Measurements from ENCODE around the gene NUPR1. TPM values are rescaled to one million over a fixed set of nuclear protein-coding genes. Genes with fewer than 3 reads are reported as not detected.
"Not testable (repeated sequence)": the region's sequence is repeated elsewhere in the genome, so short reads cannot be mapped to it uniquely, and the experiment has no call there.

NUPR1 gene
- total RNA-seq, 1 donor from 2014 or later, result not detected

DNA sequence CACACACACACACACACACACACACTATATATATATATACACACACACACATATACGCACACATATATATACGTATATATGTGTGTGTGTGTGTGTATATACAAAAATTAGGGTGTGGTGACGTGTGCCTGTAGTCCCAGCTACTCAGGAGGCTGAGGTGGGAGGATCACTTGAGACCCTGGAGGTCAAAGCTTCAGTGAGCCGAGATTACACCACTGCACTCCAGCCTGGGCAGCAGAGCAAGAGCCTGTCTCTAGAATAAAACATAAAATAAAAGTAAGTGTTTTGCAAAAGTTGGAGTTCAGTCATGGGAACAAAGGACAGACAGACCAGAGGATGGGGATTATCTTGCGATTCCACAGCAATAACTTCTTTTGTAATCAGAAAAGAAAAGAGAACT lies 10.8 kb downstream of the NUPR1 start:
- intact Hi-C loops (cut with micrococcal nuclease), result no loop called here

DNA sequence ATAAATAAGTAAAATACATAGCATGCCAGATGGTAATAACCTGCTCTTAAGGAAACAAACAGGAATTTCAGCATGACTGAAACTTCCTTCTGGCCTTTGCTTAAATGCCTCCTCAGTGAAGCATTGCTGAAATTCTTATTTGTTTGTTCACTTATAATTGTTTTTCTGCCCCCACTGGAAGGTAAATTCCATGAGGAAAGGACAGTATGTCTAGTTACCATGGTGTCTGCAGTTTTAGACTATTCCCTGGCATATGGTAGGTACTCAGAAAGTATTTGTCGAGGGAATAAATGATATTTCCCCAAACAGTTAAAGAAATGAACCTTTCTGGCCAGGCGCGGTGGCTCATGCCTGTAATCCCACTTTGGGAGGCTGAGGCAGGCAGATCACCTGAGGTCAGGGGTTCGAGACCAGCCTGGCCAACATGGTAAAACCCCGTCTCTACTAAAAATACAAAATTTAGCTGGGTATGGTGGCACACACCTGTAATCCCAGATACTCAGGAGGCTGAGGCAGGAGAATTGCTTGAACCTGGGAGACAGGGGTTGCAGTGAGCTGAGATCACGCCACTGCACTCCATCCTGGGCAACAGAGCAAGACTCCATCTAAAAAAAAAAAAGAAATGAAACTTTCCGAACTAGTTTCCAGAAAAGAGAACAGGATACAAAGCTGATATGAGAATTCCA lies 11.5 kb downstream of the NUPR1 start:
- intact Hi-C loops (cut with micrococcal nuclease), result not testable (repeated sequence)

GRCh38 chr16:28526201-28527099 lies 12.3 kb downstream of the NUPR1 start:
- intact Hi-C loops (cut with micrococcal nuclease), result no loop called here

GRCh38 chr16:28524681-28525171 lies 14.0 kb downstream of the NUPR1 start:
- intact Hi-C loops (cut with micrococcal nuclease), result no loop called here

- intact Hi-C loops (cut with micrococcal nuclease), result no loop called here
Observed at GRCh38 chr16:28522792-28523191, 16.0 kb downstream of the NUPR1 start.

GRCh38 chr16:28521436-28521835 lies 17.3 kb downstream of the NUPR1 start:
- intact Hi-C loops (cut with micrococcal nuclease), result no loop called here

- intact Hi-C loops (cut with micrococcal nuclease), result no loop called here
Observed at GRCh38 chr16:28520672-28521071, 18.1 kb downstream of the NUPR1 start.

GRCh38 chr16:28514246-28514645 lies 24.5 kb downstream of the NUPR1 start:
- intact Hi-C loops (cut with micrococcal nuclease), result no loop called here

GRCh38 chr16:28513484-28514181 lies 25.1 kb downstream of the NUPR1 start:
- intact Hi-C loops (cut with micrococcal nuclease), result no loop called here

- intact Hi-C loops (cut with micrococcal nuclease), result no loop called here
Observed at GRCh38 chr16:28511801-28512789, 26.7 kb downstream of the NUPR1 start.

DNA sequence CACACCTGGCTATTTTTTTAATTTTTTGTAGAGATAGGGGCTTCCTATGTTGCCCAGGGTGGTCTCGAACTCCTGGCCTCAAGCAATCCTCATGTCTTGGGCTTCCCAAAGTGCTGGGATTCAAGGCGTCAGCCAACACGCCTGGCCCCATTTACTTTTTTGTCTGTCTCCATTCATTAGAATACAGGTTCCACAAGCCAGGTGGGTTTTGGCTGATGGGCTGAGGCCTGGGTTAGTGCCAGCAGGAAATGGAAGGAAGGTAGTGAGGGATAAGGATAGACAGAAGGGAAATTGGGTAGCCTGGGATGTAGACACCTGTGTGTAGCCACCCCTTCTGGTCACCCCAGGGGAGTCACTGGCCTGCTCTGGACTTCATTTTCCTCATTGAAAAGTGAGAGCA lies 27.7 kb downstream of the NUPR1 start:
- intact Hi-C loops (cut with micrococcal nuclease), result no loop called here

DNA sequence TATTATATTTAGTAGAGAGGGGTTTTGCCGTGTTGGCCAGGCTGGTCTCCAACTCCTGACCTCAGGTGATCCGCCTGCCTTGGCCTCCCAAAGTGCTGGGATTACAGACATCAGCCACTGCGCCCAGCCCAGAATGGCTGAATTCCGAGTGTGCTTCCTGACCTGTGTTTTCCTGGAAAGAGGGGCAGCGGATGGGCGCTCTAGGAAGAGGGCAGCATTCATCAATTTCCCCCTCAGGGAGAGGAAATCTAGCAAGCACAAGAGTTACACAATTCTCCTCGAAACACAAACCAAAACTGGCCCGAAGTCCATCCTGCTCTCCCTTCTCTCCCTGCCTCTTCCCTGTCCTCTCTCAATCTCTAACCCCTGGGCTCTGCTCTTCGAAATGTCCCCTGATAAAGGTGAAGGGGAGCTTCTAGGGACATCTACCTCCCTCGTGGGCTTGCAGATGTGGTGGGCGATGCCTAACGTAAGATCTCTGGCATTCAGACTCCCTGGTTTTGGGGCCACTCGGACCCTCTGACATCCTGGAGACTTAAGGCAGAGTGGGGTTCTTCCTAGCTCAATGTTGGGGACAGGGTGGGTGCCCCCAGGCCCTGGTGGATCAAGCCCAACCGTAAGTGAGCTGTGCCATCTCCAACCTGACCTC lies 33.2 kb downstream of the NUPR1 start:
- intact Hi-C loops (cut with micrococcal nuclease), result no loop called here

DNA sequence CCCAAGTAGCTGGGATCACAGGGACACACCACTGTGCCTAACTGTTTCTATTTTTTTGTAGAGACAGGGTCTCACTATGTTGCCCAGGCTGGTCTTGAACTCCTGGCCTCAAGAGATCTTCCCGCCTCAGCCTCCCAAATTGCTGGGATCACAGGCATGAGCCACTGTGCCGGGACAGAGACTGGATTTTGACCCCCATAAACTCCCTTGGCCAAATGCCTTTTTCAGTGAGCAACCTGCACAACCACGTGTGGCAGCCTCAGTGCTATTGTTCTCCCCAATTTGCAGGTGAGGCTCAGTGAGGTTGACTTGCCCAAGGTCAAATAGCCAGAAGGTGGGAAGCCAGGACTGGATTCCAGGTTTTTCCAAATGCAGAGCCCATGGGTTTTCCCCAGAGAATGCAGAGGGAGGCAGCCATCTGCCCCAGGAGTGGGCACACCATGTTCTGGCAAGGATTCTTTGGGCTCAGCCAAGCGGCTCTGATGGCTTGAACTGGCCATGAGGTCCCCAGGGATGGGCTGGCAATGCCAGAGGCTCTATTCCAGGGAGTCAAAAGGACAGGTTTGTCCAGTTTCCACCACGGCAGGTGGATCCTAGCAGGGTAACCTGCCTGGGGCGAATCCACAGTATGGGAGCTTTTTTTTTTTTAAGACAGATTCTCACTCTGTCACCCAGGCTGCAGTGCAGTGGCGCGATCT lies 33.9 kb downstream of the NUPR1 start:
- intact Hi-C loops (cut with micrococcal nuclease), result no loop called here

DNA sequence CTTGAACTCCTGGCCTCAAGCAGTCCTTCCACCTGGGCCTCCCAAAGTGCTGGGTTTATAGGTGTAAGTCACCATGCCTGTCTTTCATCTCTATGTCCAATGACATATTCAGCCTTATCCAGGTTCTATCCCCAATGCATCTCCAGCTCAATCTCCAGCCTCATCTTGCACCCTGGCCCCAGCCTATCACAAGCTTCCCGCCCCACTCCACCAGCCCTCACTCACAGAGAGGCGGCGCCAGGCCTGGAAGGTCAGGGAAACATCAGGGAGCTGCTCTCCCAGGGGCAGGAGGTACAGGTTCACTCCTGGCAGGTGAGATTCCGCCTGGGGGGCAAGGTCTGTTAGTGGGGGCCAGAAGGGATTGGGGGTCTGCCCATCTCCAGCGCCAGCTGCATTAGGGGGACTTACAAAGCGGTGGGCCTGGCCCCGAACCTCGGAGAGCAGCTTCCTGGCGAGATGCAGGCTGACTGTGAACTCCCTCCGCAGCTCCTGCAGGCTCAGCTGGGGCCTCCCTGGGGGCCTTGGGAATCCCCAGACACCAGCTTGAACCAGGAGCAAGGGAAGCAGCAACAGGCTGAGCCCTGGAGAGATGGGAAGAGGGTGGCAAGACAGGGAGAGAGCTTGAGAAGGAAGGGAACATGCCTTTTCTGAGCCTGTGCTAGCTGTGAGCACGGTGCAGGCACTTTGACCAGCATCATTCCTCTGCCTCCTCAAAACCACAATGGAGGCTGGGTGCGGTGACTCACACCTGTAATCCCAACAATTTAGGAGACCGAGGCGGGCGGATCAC lies 35.1 kb downstream of the NUPR1 start:
- intact Hi-C loops (cut with micrococcal nuclease), result no loop called here

DNA sequence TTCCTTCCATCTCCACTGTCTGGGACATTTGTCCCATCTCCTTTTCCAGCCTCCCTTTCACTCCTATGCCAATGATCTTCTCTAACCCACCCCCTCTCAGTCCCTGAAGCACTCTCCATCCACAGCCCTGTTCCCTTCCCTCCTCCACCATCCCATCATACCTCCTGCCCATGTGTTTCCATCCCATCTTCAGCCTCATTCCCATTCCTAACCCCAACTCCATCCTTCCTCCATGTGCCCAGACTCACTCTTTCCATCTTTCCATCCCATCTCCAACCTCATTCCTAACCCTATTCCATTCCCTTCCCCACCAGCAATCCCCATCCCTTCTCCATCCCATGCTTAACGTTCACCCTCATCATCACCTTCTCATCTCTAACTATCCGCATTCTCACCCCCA lies 36.5 kb downstream of the NUPR1 start:
- intact Hi-C loops (cut with micrococcal nuclease), result no loop called here

- intact Hi-C loops (cut with micrococcal nuclease), result no loop called here
Observed at GRCh38 chr16:28501258-28502232, 37.2 kb downstream of the NUPR1 start.

DNA sequence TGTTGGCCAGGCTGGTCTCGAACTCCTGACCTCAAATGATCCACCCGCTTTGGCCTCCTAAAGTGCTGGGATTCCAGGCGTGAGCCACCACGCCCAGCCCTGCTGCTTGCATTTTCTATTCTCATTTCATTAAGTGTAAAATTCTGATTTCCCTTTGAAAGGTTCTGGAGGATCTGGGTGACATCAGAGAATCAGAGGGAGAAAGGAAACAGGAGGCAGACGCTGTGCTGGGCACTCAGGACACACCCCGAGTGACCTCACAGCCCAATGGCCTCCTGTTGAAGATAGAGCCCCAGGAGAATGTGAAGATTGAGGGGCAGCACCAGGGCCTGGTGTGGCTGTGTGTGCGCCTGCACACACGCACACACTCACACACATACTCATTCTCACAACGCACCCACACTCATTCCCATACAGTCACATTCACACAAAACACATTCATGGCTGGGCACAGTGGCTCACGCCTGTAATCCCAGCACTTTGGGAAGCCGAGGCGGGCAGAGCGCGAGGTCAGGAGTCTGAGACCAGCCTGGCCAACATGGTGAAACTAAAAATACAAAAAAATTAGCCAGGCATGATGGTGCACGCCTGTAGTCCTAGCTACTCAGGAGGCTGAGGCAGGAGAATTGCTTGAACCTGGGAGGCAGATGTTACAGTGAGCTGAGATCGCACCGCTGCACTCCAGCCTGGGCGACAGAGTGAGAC lies 38.1 kb downstream of the NUPR1 start:
- intact Hi-C loops (cut with micrococcal nuclease), result not testable (repeated sequence)

Measured in T-helper 1 cell treated with Interleukin-12 subunit alpha and Interleukin-12 subunit beta and Interleukin-4 antibody, amounts not matched to agents 30 ng/mL and 1 ng/mL, for 36 hours (primary cell).